HepG2 (cell line): ENCODE data around the gene PLPP3. TPM values are rescaled to one million over a fixed set of nuclear protein-coding genes. Genes with fewer than 3 reads are reported as not detected.

ENCODE experiments used
- ATAC-seq: fragments of 200-7000 bp; cut with Tn5 transposase; 3 replicates; pipeline ENCODE4 v1.9.1; 2020; ENCODE audit warnings: mild to moderate bottlenecking, moderate library complexity
- BruUV-seq: library from RNA; stranded (reverse); fragments of 400-500 nt; replicated peaks from 2 replicates; lab custom pipeline; 2021; lab: Mats Ljungman, UMichigan
- CTCF ChIA-PET: fragments of 300-600 bp; formaldehyde crosslinking; extraction: SDS; loops from one replicate; lab custom pipeline; 2021; ENCODE audit warnings: low total read pairs, inconsistent platforms, low intra/inter-chr PET ratio; lab: Yijun Ruan, JAX
- POLR2A ChIA-PET: fragments of 350-600 bp; sonication (Branson Sonifier 250); formaldehyde crosslinking; loops from one replicate; lab custom pipeline; 2020; ENCODE audit warnings: antibody characterized with exemption, inconsistent platforms; lab: Yijun Ruan, JAX
- DNase-seq: peaks from one replicate; pipeline ENCODE4 v3.0.0-alpha.2; 2015; ENCODE audit warnings: low spot score
- FAIRE-seq: peaks from 3 replicates; lab custom pipeline; 2011; peaks lifted over from hg19 to GRCh38; lab: Jason Lieb, UNC
- H2AFZ ChIP-seq: one replicate; pipeline ENCODE4 v1.6.1; 2011; ENCODE audit warnings: low read length, inconsistent platforms
- H3K27ac ChIP-seq: fragments of 300-600 bp; 3 replicates; pipeline ENCODE4 v1.8.0; 2011; ENCODE audit warnings: mixed run types, mild to moderate bottlenecking, mixed read lengths, low read length, inconsistent platforms; ENCODE audit not compliant: insufficient read depth; ENCODE audit errors: extremely low read length
- H3K27me3 ChIP-seq, 2 experiments: fragments of 200-600 bp in 1 of 2; 2 replicates in 1 of 2; 3 replicates in 1 of 2; pipeline versions ENCODE4 v1.6.0 to v1.8.0; 2011; ENCODE audit warnings: low read length in 2 of 2, mild to moderate bottlenecking in 2 of 2, moderate library complexity in 2 of 2, inconsistent platforms in 1 of 2; ENCODE audit not compliant: insufficient read depth in 2 of 2, control insufficient read depth in 1 of 2
- H3K36me3 ChIP-seq, 2 experiments: fragments of 200-600 bp in 1 of 2; replicated peaks in 1 of 2; 2 replicates in 1 of 2; 3 replicates in 1 of 2; pipeline versions ENCODE4 v1.5.1 to v1.8.0; 2011; ENCODE audit warnings: low read length in 2 of 2, inconsistent platforms in 1 of 2; ENCODE audit not compliant: insufficient read depth in 2 of 2, control insufficient read depth in 1 of 2
- H3K4me1 ChIP-seq: 2 replicates; pipeline ENCODE4 v1.5.1; 2012; ENCODE audit warnings: low read length, inconsistent platforms; ENCODE audit not compliant: insufficient read depth
- H3K4me2 ChIP-seq: 2 replicates; pipeline ENCODE4 v1.6.0; 2011; ENCODE audit warnings: low read depth, low read length, inconsistent platforms
- H3K4me3 ChIP-seq, 3 experiments: fragments of 200-600 bp in 1 of 3; sonication (generic), shearing (Covaris generic) in 1 of 3; replicated peaks in 1 of 3; 2 replicates each; pipeline ENCODE4 v1.5.1; 2011 to 2016; ENCODE audit warnings: low read length in 3 of 3, inconsistent platforms in 2 of 3, low read depth in 2 of 3, mild to moderate bottlenecking in 2 of 3, control low read depth in 1 of 3, mixed read lengths in 1 of 3; ENCODE audit not compliant: insufficient read depth in 1 of 3
- H3K79me2 ChIP-seq: one replicate; pipeline ENCODE4 v1.6.1; 2011; ENCODE audit warnings: low read length, inconsistent platforms; ENCODE audit not compliant: insufficient read depth
- H3K9ac ChIP-seq: 2 replicates; pipeline ENCODE4 v1.6.0; 2011; ENCODE audit warnings: mild to moderate bottlenecking, low read depth, low read length, inconsistent platforms; ENCODE audit not compliant: insufficient read depth
- H3K9me3 ChIP-seq: 2 replicates; pipeline ENCODE4 v1.5.1; 2012; ENCODE audit warnings: mild to moderate bottlenecking, low read length
- H4K20me1 ChIP-seq: 2 replicates; pipeline ENCODE4 v1.6.0; 2011; ENCODE audit warnings: inconsistent platforms, mild to moderate bottlenecking, low read length, moderate library complexity; ENCODE audit not compliant: insufficient read depth
- ATF1 ChIP-seq: IDR thresholded peaks from 2 replicates; pipeline ENCODE4 v1.6.1; 2016; ENCODE audit warnings: mild to moderate bottlenecking, control low read depth
- CEBPB ChIP-seq: IDR thresholded peaks from 2 replicates; pipeline ENCODE4 v1.6.1; 2011; ENCODE audit warnings: low read depth, low read length, improper control_type of control experiment, borderline replicate concordance
- CEBPG ChIP-seq: IDR thresholded peaks from 2 replicates; pipeline ENCODE4 v1.6.1; 2016
- ESRRA ChIP-seq: sonication (generic); formaldehyde crosslinking; IDR thresholded peaks from 2 replicates; pipeline ENCODE4 v1.5.1; 2020; ENCODE audit warnings: mild to moderate bottlenecking, low read depth, missing genetic modification reagents
- FOSL2 ChIP-seq: sonication (generic); formaldehyde crosslinking; IDR thresholded peaks from 2 replicates; pipeline ENCODE4 v1.4.0; 2020; ENCODE audit warnings: missing genetic modification reagents
- NR2F6 ChIP-seq, 2 experiments: IDR thresholded peaks; 2 replicates each; pipeline ENCODE4 v1.6.1; 2016; ENCODE audit warnings: antibody characterized with exemption in 1 of 2, mild to moderate bottlenecking in 1 of 2
- PATZ1 ChIP-seq: sonication (generic); formaldehyde crosslinking; IDR thresholded peaks from 2 replicates; pipeline ENCODE4 v1.4.0; 2020; ENCODE audit warnings: missing genetic modification reagents
- SAFB2 ChIP-seq: sonication (generic); formaldehyde crosslinking; IDR thresholded peaks from 2 replicates; pipeline ENCODE4 v1.5.1; 2020; ENCODE audit warnings: missing genetic modification reagents, low read depth, mild to moderate bottlenecking, borderline replicate concordance
- STAT5B ChIP-seq: sonication (generic); formaldehyde crosslinking; IDR thresholded peaks from 2 replicates; pipeline ENCODE4 v1.4.0; 2020; ENCODE audit warnings: missing genetic modification reagents
- THYN1 ChIP-seq: sonication (generic); formaldehyde crosslinking; IDR thresholded peaks from 2 replicates; pipeline ENCODE4 v1.8.1; 2023; ENCODE audit warnings: low read depth, mild to moderate bottlenecking, moderate library complexity, missing genetic modification reagents, borderline replicate concordance
- ZEB1 ChIP-seq: IDR thresholded peaks from 2 replicates; pipeline ENCODE4 v1.6.1; 2012; ENCODE audit warnings: mild to moderate bottlenecking, low read depth, inconsistent platforms; ENCODE audit not compliant: insufficient replicate concordance
- ZNF503 ChIP-seq: sonication (generic); formaldehyde crosslinking; IDR thresholded peaks from 2 replicates; pipeline ENCODE4 v1.4.0; 2020; ENCODE audit warnings: missing genetic modification reagents
- WGBS: methylation state at CpG from one replicate; pipeline ENCODE4 v1.1.6; 2017; ENCODE audit warnings: low lambda C conversion rate; 5-methylcytosine and 5-hydroxymethylcytosine counted together
- in situ Hi-C: cut with HindIII; loops from 2 replicates; pipeline ENCODE4 v1.10.0; 2017; ENCODE audit warnings: low pct_unique_long_range_greater_than_20kb; ENCODE audit not compliant: extremely low pct_ligation_motif_present
- intact Hi-C: fragments of 100-400 bp; cut with micrococcal nuclease; formaldehyde crosslinking; loops from one replicate; pipeline ENCODE4 v1.10.0; 2022; ENCODE audit not compliant: unreplicated experiment
- polyA plus RNA-seq, 8 experiments: library from polyadenylated mRNA; depleted of rRNA in 3 of 8; stranded (reverse) in 7 of 8; unstranded in 1 of 8; fragments of >200 nt; fragmentation: Illumina TruSeq in 4 of 8; extraction: Trizol in 4 of 8; gene quantifications; 2 replicates each; pipeline versions ENCODE4 v1.2.1 to v1.2.3, GENCODE V29; 2011 to 2016; ENCODE audit warnings: low read depth in 4 of 8, missing spikeins in 1 of 8, mixed read lengths in 1 of 8; ENCODE audit not compliant: insufficient read depth in 1 of 8
- total RNA-seq, 5 experiments: library from RNA; depleted of rRNA; stranded (reverse); fragments of >200 nt; fragmentation: Illumina TruSeq; extraction: Trizol; gene quantifications; 2 replicates each; pipeline ENCODE4 v1.2.3, GENCODE V29; 2016; ENCODE audit warnings: low read depth in 1 of 5
- TF ChIP-seq, protein P1 (sequence below), 2 experiments: fragments of 450-650 bp in 1 of 2; sonication (generic) in 1 of 2; formaldehyde crosslinking; IDR thresholded peaks; 2 replicates each; pipeline versions ENCODE4 v1.5.0 to v1.8.0; 2020 to 2022; ENCODE audit warnings: mild to moderate bottlenecking in 1 of 2, missing genetic modification reagents in 1 of 2

Gene PLPP3
- total and polyA plus RNA-seq, 2 of the 13 experiments (the other 11 are each of a cell fraction or from before 2014, with no cell fraction given) = 49.7 to 65.8 TPM

DNA sequence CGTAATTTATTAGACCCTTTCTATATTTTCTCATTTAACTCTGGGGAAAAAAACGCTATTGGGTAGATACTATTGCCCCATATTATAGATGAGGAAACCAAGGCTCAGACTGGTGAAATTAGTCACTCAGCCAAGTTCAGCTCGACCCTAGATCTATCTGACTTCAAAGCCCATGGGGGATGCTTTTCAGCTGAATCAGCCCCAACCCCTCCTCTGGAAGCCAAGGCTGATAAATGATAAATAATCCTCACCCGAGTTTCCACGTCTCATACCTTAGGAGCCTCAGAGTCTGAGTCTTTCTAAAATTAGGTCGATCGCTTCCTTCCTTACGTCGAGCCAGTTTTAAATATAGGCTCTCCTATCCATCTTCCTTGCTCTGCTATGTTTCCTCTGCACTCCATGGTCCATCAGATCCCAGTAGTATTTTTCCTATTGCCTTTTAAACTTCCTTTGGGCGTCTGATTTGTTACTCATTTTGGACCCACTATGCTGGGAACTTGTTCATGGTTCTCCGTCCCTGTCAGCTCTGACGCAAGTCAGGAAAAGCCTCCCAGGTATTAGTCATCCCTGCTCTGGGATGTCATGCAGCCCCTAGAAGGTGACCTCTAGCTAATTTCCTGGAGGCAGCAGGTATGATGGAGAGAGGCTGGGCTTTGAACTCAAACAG is 122.8 kb downstream of the PLPP3 start (continued):
- TF ChIP-seq, protein P1, sequence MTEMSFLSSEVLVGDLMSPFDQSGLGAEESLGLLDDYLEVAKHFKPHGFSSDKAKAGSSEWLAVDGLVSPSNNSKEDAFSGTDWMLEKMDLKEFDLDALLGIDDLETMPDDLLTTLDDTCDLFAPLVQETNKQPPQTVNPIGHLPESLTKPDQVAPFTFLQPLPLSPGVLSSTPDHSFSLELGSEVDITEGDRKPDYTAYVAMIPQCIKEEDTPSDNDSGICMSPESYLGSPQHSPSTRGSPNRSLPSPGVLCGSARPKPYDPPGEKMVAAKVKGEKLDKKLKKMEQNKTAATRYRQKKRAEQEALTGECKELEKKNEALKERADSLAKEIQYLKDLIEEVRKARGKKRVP (CRISPR knock-in tag; IDR thresholded peaks at IDR 0.05) = peak in 1 of 2 experiments; percentile 49; a peak in 1 of 4 replicates
- TF ChIP-seq NR2F6 (IDR thresholded peaks at IDR 0.05) = no peak
- peak; percentile 34; the same call in 1 of the 2 replicates for TF ChIP-seq NR2F6 (CRISPR knock-in tag; IDR thresholded peaks at IDR 0.05)
- no peak for TF ChIP-seq STAT5B (CRISPR knock-in tag)
- peak; percentile 30; the same call in 1 of the 2 replicates for TF ChIP-seq CEBPG (CRISPR knock-in tag)
- TF ChIP-seq SAFB2 (CRISPR knock-in tag) = no peak
- TF ChIP-seq ZEB1 = peak; percentile 63
- TF ChIP-seq ESRRA (CRISPR knock-in tag) = peak; percentile 85
- TF ChIP-seq THYN1 (CRISPR knock-in tag) = no peak
- TF ChIP-seq CEBPB = peak; percentile 56; the same call in 1 of the 2 replicates
- TF ChIP-seq FOSL2 (CRISPR knock-in tag) = peak; percentile 94

GRCh38 chr1:56453417-56454078 is 125.8 kb downstream of the PLPP3 start:
- in situ Hi-C loops = no loop called here
- H3K4me2 ChIP-seq = no peak overlapping the region
- no peaks in the 10 kb centered on the region for H3K79me2 ChIP-seq
- H3K27me3 ChIP-seq = no peaks in the 10 kb centered on the region
- H3K27ac ChIP-seq = peak overlapping the region; percentile 48
- WGBS = 97% methylated on average over 10 of the region's 10 CpGs
- DNase-seq (no peak), ATAC-seq (no peak), FAIRE-seq (no peak)
- ChIA-PET POLR2A (interaction anchor here (0.7 to 1.2 kb wide), 2 partner anchors 23 to 262 kb away, joined by 3 to 4 read pairs; no protein-coding TSS in a partner anchor), CTCF (no interaction called here)
- no peak overlapping the region for H3K4me3 ChIP-seq
- no peak overlapping the region for H3K9ac ChIP-seq
- no TSS peak for BruUV-seq
- no peaks in the 10 kb centered on the region for H3K36me3 ChIP-seq
- intact Hi-C loops = no loop called here
- no peaks in the 10 kb centered on the region for H4K20me1 ChIP-seq
- peaks cover 69% of the 10 kb centered on the region for H3K4me1 ChIP-seq
- no peak for TF ChIP-seq PATZ1 (CRISPR knock-in tag)
- TF ChIP-seq ZNF503 = no peak
- TF ChIP-seq ATF1 = no peak
- H3K9me3 ChIP-seq = no peaks in the 10 kb centered on the region
- H2AFZ ChIP-seq = no peak overlapping the region
